SJSA1 (cell line): Measurements from ENCODE around the gene FAM43B. TPM values are rescaled to one million over a fixed set of nuclear protein-coding genes. Genes with fewer than 3 reads are reported as not detected.
"Not testable (repeated sequence)": the region's sequence is repeated elsewhere in the genome, so short reads cannot be mapped to it uniquely, and the experiment has no call there.

Experiments
- DNase-seq, 2 experiments: peaks; one replicate each; pipeline ENCODE4 v3.0.0-alpha.2; 2015 to 2020; ENCODE audit warnings: low spot score in 2 of 2, low read depth in 1 of 2
- H3K27ac ChIP-seq: fragments of 250-450 bp; sonication (Bioruptor Pico); 2 replicates; pipeline ENCODE4 v1.5.1; 2020; ENCODE audit warnings: mild to moderate bottlenecking, moderate library complexity
- H3K27me3 ChIP-seq: fragments of 250-450 bp; sonication (Bioruptor Pico); replicated peaks from 2 replicates; pipeline ENCODE4 v1.5.1; 2020; ENCODE audit warnings: mild to moderate bottlenecking, moderate library complexity
- H3K36me3 ChIP-seq: fragments of 250-450 bp; sonication (Bioruptor Pico); 2 replicates; pipeline ENCODE4 v1.5.1; 2020; ENCODE audit warnings: mild to moderate bottlenecking
- H3K4me1 ChIP-seq: fragments of 250-450 bp; sonication (Bioruptor Pico); replicated peaks from 2 replicates; pipeline ENCODE4 v1.6.1; 2021; ENCODE audit warnings: mild to moderate bottlenecking
- H3K4me3 ChIP-seq: fragments of 250-450 bp; sonication (Bioruptor Pico); 2 replicates; pipeline ENCODE4 v1.5.1; 2020; ENCODE audit warnings: mild to moderate bottlenecking
- H3K9me3 ChIP-seq: fragments of 250-450 bp; sonication (Bioruptor Pico); replicated peaks from 2 replicates; pipeline ENCODE4 v1.5.1; 2020; ENCODE audit warnings: mild to moderate bottlenecking
- total RNA-seq: library from RNA; depleted of rRNA; stranded (reverse); fragments of >200 nt; shearing (Covaris generic); gene quantifications from 2 replicates; pipeline ENCODE4 v1.2.3, GENCODE V29; 2014; rRNA removed

FAM43B gene
- total RNA-seq, result not detected in 2 replicates

- H3K4me1 ChIP-seq, result peaks cover 11% of the 10 kb centered on the region
- no peak within 1 kb of the TSS for H3K4me3 ChIP-seq
- no peaks in the 10 kb centered on the region; the same call in 1 of the 2 replicates for H3K9me3 ChIP-seq
- no peaks in the 10 kb centered on the region for H3K36me3 ChIP-seq
- H3K27ac ChIP-seq, result no peak within 1 kb of the TSS
- DNase-seq, result no peak
- peaks cover 72% of the 10 kb centered on the region for H3K27me3 ChIP-seq
Measured at GRCh38 chr1:20551945-20552727, at the start of gene FAM43B. Gene FAM43B, plus strand, starts transcription at chr1:20552573. Its CDS starts 401 bp downstream, at chr1:20552974.

GRCh38 chr1:20505488-20505887 is 46.9 kb upstream of the FAM43B start:
- Histone ChIP-seq H3K4me1 (no peaks in the 10 kb centered on the region; the same call in 1 of the 2 replicates), H3K36me3 (peaks cover 59% of the 10 kb centered on the region), H3K4me3 (no peak overlapping the region), H3K9me3 (no peaks in the 10 kb centered on the region; the same call in 1 of the 2 replicates), H3K27me3 (no peaks in the 10 kb centered on the region), H3K27ac (no peak overlapping the region)
- DNase-seq, result no peak

GRCh38 chr1:20507248-20507563 is 45.2 kb upstream of the FAM43B start:
- H3K27ac ChIP-seq, result no peak overlapping the region; the same call in 1 of the 2 replicates
- no peaks in the 10 kb centered on the region; the same call in 1 of the 2 replicates for H3K9me3 ChIP-seq
- H3K4me1 ChIP-seq, result no peaks in the 10 kb centered on the region; the same call in 1 of the 2 replicates
- peak overlapping the region; percentile 87 for H3K4me3 ChIP-seq
- DNase-seq, result no peak
- H3K36me3 ChIP-seq, result peaks cover 42% of the 10 kb centered on the region
- peaks cover under 1% of the 10 kb centered on the region; the same call in 1 of the 2 replicates for H3K27me3 ChIP-seq

GRCh38 chr1:20507564-20508410 is 44.6 kb upstream of the FAM43B start, which contains the start of gene MUL1:
Gene MUL1, minus strand, starts transcription at chr1:20508151. Its CDS starts 127 bp downstream, at chr1:20508024.
- Histone ChIP-seq H3K4me3 (peak within 1 kb of the TSS; percentile 87), H3K36me3 (peaks cover 36% of the 10 kb centered on the region), H3K4me1 (no peaks in the 10 kb centered on the region; the same call in 1 of the 2 replicates), H3K27ac (peak within 1 kb of the TSS; percentile 67), H3K9me3 (no peaks in the 10 kb centered on the region; the same call in 1 of the 2 replicates), H3K27me3 (peaks cover 3% of the 10 kb centered on the region; the same call in 1 of the 2 replicates)
- DNase-seq, result peak; percentile 90 to 97

- peaks cover 30% of the 10 kb centered on the region for H3K36me3 ChIP-seq
- no peak for DNase-seq
- H3K4me1 ChIP-seq, result no peaks in the 10 kb centered on the region; the same call in 1 of the 2 replicates
- H3K9me3 ChIP-seq, result no peaks in the 10 kb centered on the region; the same call in 1 of the 2 replicates
- H3K4me3 ChIP-seq, result peak overlapping the region; percentile 87
- H3K27ac ChIP-seq, result peak overlapping the region; percentile 67
- peaks cover 3% of the 10 kb centered on the region; the same call in 1 of the 2 replicates for H3K27me3 ChIP-seq
Measured at GRCh38 chr1:20508411-20508771, 44.0 kb upstream of the FAM43B start.

- no peaks in the 10 kb centered on the region; the same call in 1 of the 2 replicates for H3K4me1 ChIP-seq
- no peak for DNase-seq
- H3K27ac ChIP-seq, result no peak overlapping the region
- peaks cover 4% of the 10 kb centered on the region for H3K36me3 ChIP-seq
- H3K9me3 ChIP-seq, result no peaks in the 10 kb centered on the region; the same call in 1 of the 2 replicates
- H3K4me3 ChIP-seq, result no peak overlapping the region
- peaks cover 9% of the 10 kb centered on the region for H3K27me3 ChIP-seq
Measured at GRCh38 chr1:20511518-20512428, 40.6 kb upstream of the FAM43B start.

- not testable (repeated sequence) for H3K4me1 ChIP-seq, H3K9me3 ChIP-seq, DNase-seq, H3K27ac ChIP-seq, H3K4me3 ChIP-seq, H3K36me3 ChIP-seq
- peaks cover 18% of the 10 kb centered on the region; the same call in 1 of the 2 replicates for H3K27me3 ChIP-seq
Measured at GRCh38 chr1:20519609-20520262, 32.6 kb upstream of the FAM43B start.

- Histone ChIP-seq H3K27ac (no peak overlapping the region), H3K27me3 (peaks cover 18% of the 10 kb centered on the region), H3K4me3 (no peak overlapping the region), H3K36me3 (no peaks in the 10 kb centered on the region), H3K4me1 (no peaks in the 10 kb centered on the region; the same call in 1 of the 2 replicates), H3K9me3 (no peaks in the 10 kb centered on the region)
- peak; percentile 78 to 82 for DNase-seq
Measured at GRCh38 chr1:20521960-20522861, 30.2 kb upstream of the FAM43B start.

- no peaks in the 10 kb centered on the region for H3K36me3 ChIP-seq
- DNase-seq, result no peak
Measured at GRCh38 chr1:20526267-20526666, 26.1 kb upstream of the FAM43B start.

GRCh38 chr1:20528221-20528620 is 24.2 kb upstream of the FAM43B start:
- Histone ChIP-seq H3K36me3 (no peaks in the 10 kb centered on the region), H3K4me3 (no peak overlapping the region), H3K4me1 (no peaks in the 10 kb centered on the region), H3K27me3 (peaks cover 41% of the 10 kb centered on the region), H3K9me3 (no peaks in the 10 kb centered on the region), H3K27ac (no peak overlapping the region)
- no peak for DNase-seq

More at GRCh38 chr1:20526267-20526666, 26.1 kb upstream of the FAM43B start:
- no peak overlapping the region for H3K4me3 ChIP-seq
- H3K9me3 ChIP-seq, result no peaks in the 10 kb centered on the region
- H3K4me1 ChIP-seq, result no peaks in the 10 kb centered on the region; the same call in 1 of the 2 replicates
- H3K27me3 ChIP-seq, result peaks cover 43% of the 10 kb centered on the region
- no peak overlapping the region for H3K27ac ChIP-seq

GRCh38 chr1:20530306-20530705 is 22.1 kb upstream of the FAM43B start:
- Histone ChIP-seq H3K9me3 (no peaks in the 10 kb centered on the region), H3K36me3 (no peaks in the 10 kb centered on the region), H3K4me3 (no peak overlapping the region), H3K4me1 (no peaks in the 10 kb centered on the region), H3K27me3 (peaks cover 46% of the 10 kb centered on the region), H3K27ac (no peak overlapping the region)
- no peak for DNase-seq

GRCh38 chr1:20530901-20531300 is 21.5 kb upstream of the FAM43B start:
- H3K9me3 ChIP-seq, result no peaks in the 10 kb centered on the region

More at GRCh38 chr1:20530901-20531300, 21.5 kb upstream of the FAM43B start:
- DNase-seq, result no peak
- Histone ChIP-seq H3K4me1 (no peaks in the 10 kb centered on the region), H3K27me3 (peaks cover 46% of the 10 kb centered on the region), H3K36me3 (no peaks in the 10 kb centered on the region), H3K4me3 (no peak overlapping the region), H3K27ac (no peak overlapping the region)
